HCT116 (cell line): ENCODE measurements around the gene TMEM143. TPM values are rescaled to one million over a fixed set of nuclear protein-coding genes. Genes with fewer than 3 reads are reported as not detected.

Experiments used
- ATAC-seq: fragments of 200-7000 bp; cut with Tn5 transposase; 2 replicates; pipeline ENCODE4 v1.9.1; 2020; ENCODE audit warnings: mild to moderate bottlenecking, moderate library complexity
- BruUV-seq: library from RNA; stranded (reverse); fragments of 400-500 nt; replicated peaks from 2 replicates; lab custom pipeline; 2021; lab: Mats Ljungman, UMichigan
- CTCF ChIA-PET: fragments of 300-600 bp; sonication (Branson Sonifier 250); formaldehyde crosslinking; loops from one replicate; lab custom pipeline; 2021; ENCODE audit warnings: antibody characterized with exemption; lab: Charles Lee
- POLR2A ChIA-PET: fragments of 300-600, 350-600 bp; sonication (Branson Sonifier 250); formaldehyde crosslinking; loops from one replicate; lab custom pipeline; 2021; ENCODE audit warnings: antibody characterized with exemption; lab: Charles Lee
- RAD21 ChIA-PET, 2 experiments: fragments of 300-600 bp; sonication (Branson Sonifier 250); formaldehyde crosslinking; loops; one replicate each; lab custom pipeline; 2023; ENCODE audit warnings: low total read pairs in 2 of 2; ENCODE audit not compliant: uncharacterized antibody in 2 of 2, unreplicated experiment in 2 of 2, low non-redundant PET in 1 of 2; lab: Charles Lee
- DNase-seq: peaks from one replicate; pipeline ENCODE4 v3.0.0-alpha.2; 2010; ENCODE audit warnings: low read depth, low spot score
- H2AFZ ChIP-seq: fragments of 200-600 bp; shearing (Covaris generic), sonication (generic); 2 replicates; pipeline ENCODE4 v1.6.1; 2017; ENCODE audit warnings: low read depth, mixed run types, mixed read lengths, antibody characterized with exemption, low read length; ENCODE audit not compliant: poor library complexity, severe bottlenecking
- H3K27ac ChIP-seq: 2 replicates; pipeline ENCODE4 v1.5.1; 2012; ENCODE audit warnings: low read depth, low read length
- H3K27me3 ChIP-seq: fragments of 200-600 bp; sonication (generic); 2 replicates; pipeline ENCODE4 v1.6.1; 2016; ENCODE audit warnings: mixed run types, low read length, mixed read lengths; ENCODE audit not compliant: insufficient read depth
- H3K36me3 ChIP-seq, 2 experiments: fragments of 200-500 bp in 1 of 2; fragments of 200-600 bp in 1 of 2; sonication (Bioruptor generic) in 1 of 2; sonication (generic) in 1 of 2; 2 replicates each; pipeline versions ENCODE4 v1.5.1 to v1.6.1; 2014 to 2016; ENCODE audit warnings: low read length in 2 of 2, inconsistent platforms in 1 of 2, mixed read lengths in 1 of 2, mixed run types in 1 of 2; ENCODE audit not compliant: insufficient read depth in 2 of 2, control insufficient read depth in 1 of 2
- H3K4me1 ChIP-seq, 2 experiments: fragments of 200-600 bp in 1 of 2; sonication (generic) in 1 of 2; 2 replicates each; pipeline versions ENCODE4 v1.5.1 to v1.6.1; 2012 to 2017; ENCODE audit warnings: low read length in 2 of 2, inconsistent platforms in 1 of 2, mild to moderate bottlenecking in 1 of 2, mixed read lengths in 1 of 2, mixed run types in 1 of 2, moderate library complexity in 1 of 2; ENCODE audit not compliant: insufficient read depth in 2 of 2, control insufficient read depth in 1 of 2
- H3K4me2 ChIP-seq: fragments of 200-600 bp; sonication (generic); 2 replicates; pipeline ENCODE4 v1.6.1; 2017; ENCODE audit warnings: mixed run types, low read length, mixed read lengths
- H3K4me3 ChIP-seq, 2 experiments: fragments of 200-600 bp in 1 of 2; sonication (generic) in 1 of 2; replicated peaks in 1 of 2; 2 replicates each; pipeline ENCODE4 v1.5.1; 2011 to 2016; ENCODE audit warnings: low read length in 2 of 2, control low read depth in 1 of 2, low read depth in 1 of 2, mild to moderate bottlenecking in 1 of 2, mixed read lengths in 1 of 2, mixed run types in 1 of 2
- H3K79me2 ChIP-seq: fragments of 200-600 bp; sonication (generic); 2 replicates; pipeline ENCODE4 v1.6.1; 2017; ENCODE audit warnings: mild to moderate bottlenecking, mixed run types, low read length, moderate library complexity, mixed read lengths; ENCODE audit not compliant: insufficient read depth
- H3K9ac ChIP-seq: fragments of 200-600 bp; sonication (generic); 2 replicates; pipeline ENCODE4 v1.6.1; 2016; ENCODE audit warnings: low read length, mixed read lengths
- H3K9me2 ChIP-seq: fragments of 200-600 bp; sonication (generic), shearing (Covaris generic); 2 replicates; pipeline ENCODE4 v1.6.1; 2017; ENCODE audit warnings: mixed run types, mild to moderate bottlenecking, moderate library complexity; ENCODE audit not compliant: insufficient read depth
- H3K9me3 ChIP-seq, 2 experiments: fragments of 200-500 bp in 1 of 2; fragments of 200-600 bp in 1 of 2; sonication (Bioruptor generic) in 1 of 2; sonication (generic) in 1 of 2; 2 replicates each; pipeline ENCODE4 v1.6.1; 2014 to 2017; ENCODE audit warnings: low read length in 2 of 2, mixed read lengths in 2 of 2, inconsistent platforms in 1 of 2, low read depth in 1 of 2, mild to moderate bottlenecking in 1 of 2, mixed run types in 1 of 2, moderate library complexity in 1 of 2; ENCODE audit not compliant: control insufficient read depth in 1 of 2, insufficient read depth in 1 of 2
- H4K20me1 ChIP-seq: fragments of 200-600 bp; sonication (generic), shearing (Covaris generic); 2 replicates; pipeline ENCODE4 v1.6.1; 2017; ENCODE audit warnings: mixed run types, mild to moderate bottlenecking, moderate library complexity; ENCODE audit not compliant: insufficient read depth
- ATF3 ChIP-seq: IDR thresholded peaks from 2 replicates; pipeline ENCODE4 v1.6.1; 2012
- CBX3 ChIP-seq: IDR thresholded peaks from 2 replicates; pipeline ENCODE4 v1.6.1; 2012; ENCODE audit warnings: low read depth
- CEBPB ChIP-seq: IDR thresholded peaks from 2 replicates; pipeline ENCODE4 v1.6.1; 2012; ENCODE audit warnings: low read depth
- EGR1 ChIP-seq: IDR thresholded peaks from 2 replicates; pipeline ENCODE4 v1.6.1; 2012; ENCODE audit warnings: low read depth
- ELF1 ChIP-seq: IDR thresholded peaks from 2 replicates; pipeline ENCODE4 v1.6.1; 2012; ENCODE audit warnings: low read depth, borderline replicate concordance
- EZH2 ChIP-seq: fragments of 200-600 bp; sonication (generic); IDR thresholded peaks from 2 replicates; pipeline ENCODE4 v1.6.1; 2017; ENCODE audit warnings: antibody characterized with exemption, mixed run types
- EZH2phosphoT487 ChIP-seq: fragments of 200-600 bp; IDR thresholded peaks from 2 replicates; pipeline ENCODE4 v1.6.1; 2018; ENCODE audit warnings: antibody characterized with exemption, borderline replicate concordance
- FOSL1 ChIP-seq: IDR thresholded peaks from 2 replicates; pipeline ENCODE4 v1.6.1; 2012; ENCODE audit warnings: low read depth
- JUND ChIP-seq: IDR thresholded peaks from 2 replicates; pipeline ENCODE4 v1.6.1; 2012
- POLR2AphosphoS5 ChIP-seq: IDR thresholded peaks from 2 replicates; pipeline ENCODE4 v1.6.1; 2011; ENCODE audit warnings: mild to moderate bottlenecking, low read depth, low read length, moderate library complexity
- SP1 ChIP-seq: IDR thresholded peaks from 2 replicates; pipeline ENCODE4 v1.6.1; 2012; ENCODE audit warnings: low read depth
- TCF7L2 ChIP-seq: IDR thresholded peaks from 2 replicates; pipeline ENCODE4 v1.7.0; 2011; ENCODE audit warnings: borderline replicate concordance, inconsistent platforms; ENCODE audit not compliant: insufficient read depth, insufficient read length; ENCODE audit errors: extremely low read depth
- YY1 ChIP-seq: IDR thresholded peaks from 2 replicates; pipeline ENCODE4 v1.6.1; 2011; ENCODE audit warnings: low read length, low read depth, moderate library complexity, mild to moderate bottlenecking; ENCODE audit not compliant: insufficient replicate concordance; ENCODE audit errors: extremely low read depth
- intact Hi-C: fragments of 100-400 bp; cut with micrococcal nuclease; formaldehyde crosslinking; loops from 2 replicates; pipeline ENCODE4 v1.10.0; 2022
- total RNA-seq: library from RNA; stranded (reverse); gene quantifications from one replicate; pipeline ENCODE4 v1.2.1, GENCODE V29; 2021; ENCODE audit not compliant: unreplicated experiment
- TF ChIP-seq, protein P1 (sequence below), 3 experiments: fragments of 200-600 bp in 1 of 3; sonication (generic) in 1 of 3; IDR thresholded peaks in 2 of 3; conservative IDR thresholded peaks in 1 of 3; 2 replicates each; pipeline ENCODE4 v1.5.1; 2012 to 2017; ENCODE audit warnings: low read depth in 2 of 3, low read length in 2 of 3, antibody characterized with exemption in 1 of 3, borderline replicate concordance in 1 of 3, control low read depth in 1 of 3, mild to moderate bottlenecking in 1 of 3, mixed read lengths in 1 of 3, mixed run types in 1 of 3, moderate library complexity in 1 of 3; ENCODE audit not compliant: insufficient read depth in 1 of 3
- TF ChIP-seq, protein P2 (sequence below): IDR thresholded peaks from 2 replicates; pipeline ENCODE4 v1.6.1; 2011; ENCODE audit warnings: mild to moderate bottlenecking, low read length, moderate library complexity; ENCODE audit not compliant: insufficient replicate concordance; ENCODE audit errors: extremely low read depth
- TF ChIP-seq, protein P3 (sequence below): IDR thresholded peaks from 2 replicates; pipeline ENCODE4 v1.6.1; 2012

The TMEM143 gene
- total RNA-seq, 1 experiment from 2014 or later, result 13.2 TPM

GRCh38 chr19:48283908-48284307, 79.8 kb downstream of the TMEM143 start:
- Histone ChIP-seq H3K4me2 (no peak overlapping the region), H4K20me1 (no peaks in the 10 kb centered on the region), H3K4me1 (no peaks in the 10 kb centered on the region), H3K27ac (no peak overlapping the region), H3K9ac (no peak overlapping the region), H3K4me3 (no peak overlapping the region), H3K9me2 (no peaks in the 10 kb centered on the region), H3K36me3 (peaks cover 10 to 29% of the 10 kb centered on the region in 2 experiments; a peak in 2 of 4 replicates), H3K9me3 (peaks cover 16 to 20% of the 10 kb centered on the region in 2 experiments; a peak in 3 of 4 replicates), H2AFZ (no peak overlapping the region), H3K79me2 (no peaks in the 10 kb centered on the region), H3K27me3 (no peaks in the 10 kb centered on the region)
- CTCF ChIA-PET, result no interaction called here
- ATAC-seq (no peak), DNase-seq (no peak)
- intact Hi-C loops, result no loop called here
- RAD21 ChIA-PET, result no interaction called here
- BruUV-seq, result no TSS peak
- POLR2A ChIA-PET, result no interaction called here
- TF ChIP-seq, protein P1, sequence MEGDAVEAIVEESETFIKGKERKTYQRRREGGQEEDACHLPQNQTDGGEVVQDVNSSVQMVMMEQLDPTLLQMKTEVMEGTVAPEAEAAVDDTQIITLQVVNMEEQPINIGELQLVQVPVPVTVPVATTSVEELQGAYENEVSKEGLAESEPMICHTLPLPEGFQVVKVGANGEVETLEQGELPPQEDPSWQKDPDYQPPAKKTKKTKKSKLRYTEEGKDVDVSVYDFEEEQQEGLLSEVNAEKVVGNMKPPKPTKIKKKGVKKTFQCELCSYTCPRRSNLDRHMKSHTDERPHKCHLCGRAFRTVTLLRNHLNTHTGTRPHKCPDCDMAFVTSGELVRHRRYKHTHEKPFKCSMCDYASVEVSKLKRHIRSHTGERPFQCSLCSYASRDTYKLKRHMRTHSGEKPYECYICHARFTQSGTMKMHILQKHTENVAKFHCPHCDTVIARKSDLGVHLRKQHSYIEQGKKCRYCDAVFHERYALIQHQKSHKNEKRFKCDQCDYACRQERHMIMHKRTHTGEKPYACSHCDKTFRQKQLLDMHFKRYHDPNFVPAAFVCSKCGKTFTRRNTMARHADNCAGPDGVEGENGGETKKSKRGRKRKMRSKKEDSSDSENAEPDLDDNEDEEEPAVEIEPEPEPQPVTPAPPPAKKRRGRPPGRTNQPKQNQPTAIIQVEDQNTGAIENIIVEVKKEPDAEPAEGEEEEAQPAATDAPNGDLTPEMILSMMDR (IDR thresholded peaks at IDR 0.05 in 2 of 3, conservative IDR thresholded peaks at IDR 0.05 in 1 of 3; ENCODE audit: borderline replicate concordance in 1 of 3, insufficient read depth in 1 of 3, low read depth in 2 of 3, low read length in 2 of 3), result no peak
- TF ChIP-seq FOSL1 (no peak), JUND (no peak), ELF1 (no peak), ATF3 (no peak), SP1 (no peak), CEBPB (no peak), YY1 (no peak), TCF7L2 (no peak), POLR2AphosphoS5 (no peak), EZH2 (no peak), EZH2phosphoT487 (no peak), CBX3 (no peak), EGR1 (no peak)
- TF ChIP-seq, protein P2, sequence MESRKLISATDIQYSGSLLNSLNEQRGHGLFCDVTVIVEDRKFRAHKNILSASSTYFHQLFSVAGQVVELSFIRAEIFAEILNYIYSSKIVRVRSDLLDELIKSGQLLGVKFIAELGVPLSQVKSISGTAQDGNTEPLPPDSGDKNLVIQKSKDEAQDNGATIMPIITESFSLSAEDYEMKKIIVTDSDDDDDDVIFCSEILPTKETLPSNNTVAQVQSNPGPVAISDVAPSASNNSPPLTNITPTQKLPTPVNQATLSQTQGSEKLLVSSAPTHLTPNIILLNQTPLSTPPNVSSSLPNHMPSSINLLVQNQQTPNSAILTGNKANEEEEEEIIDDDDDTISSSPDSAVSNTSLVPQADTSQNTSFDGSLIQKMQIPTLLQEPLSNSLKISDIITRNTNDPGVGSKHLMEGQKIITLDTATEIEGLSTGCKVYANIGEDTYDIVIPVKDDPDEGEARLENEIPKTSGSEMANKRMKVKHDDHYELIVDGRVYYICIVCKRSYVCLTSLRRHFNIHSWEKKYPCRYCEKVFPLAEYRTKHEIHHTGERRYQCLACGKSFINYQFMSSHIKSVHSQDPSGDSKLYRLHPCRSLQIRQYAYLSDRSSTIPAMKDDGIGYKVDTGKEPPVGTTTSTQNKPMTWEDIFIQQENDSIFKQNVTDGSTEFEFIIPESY, result no peak
- TF ChIP-seq, protein P3, sequence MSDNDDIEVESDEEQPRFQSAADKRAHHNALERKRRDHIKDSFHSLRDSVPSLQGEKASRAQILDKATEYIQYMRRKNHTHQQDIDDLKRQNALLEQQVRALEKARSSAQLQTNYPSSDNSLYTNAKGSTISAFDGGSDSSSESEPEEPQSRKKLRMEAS, result no peak
